ENCODE results near the gene DYRK3. TPM values are rescaled to one million over a fixed set of nuclear protein-coding genes. Genes with fewer than 3 reads are reported as not detected.

The DYRK3 gene
- total and polyA plus RNA-seq, 2 of the 13 experiments (the other 11 are each of a cell fraction or from before 2014, with no cell fraction given) = 0.48 to 2.8 TPM

GRCh38 chr1:206612129-206612876 lies 23.0 kb upstream of the DYRK3 start, which contains the start of gene EIF2D (continued):
- no peak for TF ChIP-seq SMC3 (IDR thresholded peaks at IDR 0.05; ENCODE audit: low read length)
- TF ChIP-seq TEF (CRISPR knock-in tag; IDR thresholded peaks at IDR 0.05) = peak; percentile 57; the same call in 1 of the 2 replicates
- peak; percentile 46; the same call in 1 of the 2 replicates for TF ChIP-seq ZNF513 (CRISPR knock-in tag; conservative IDR thresholded peaks at IDR 0.05)
- TF ChIP-seq E2F5 (CRISPR knock-in tag; conservative IDR thresholded peaks at IDR 0.05) = 0 out of 2 replicates have a peak, but pooled peaks have one; percentile 63
- peak; percentile 94 for TF ChIP-seq TBX2 (CRISPR knock-in tag; IDR thresholded peaks at IDR 0.05; ENCODE audit: borderline replicate concordance)
- TF ChIP-seq ZIK1 (CRISPR knock-in tag; IDR thresholded peaks at IDR 0.05; ENCODE audit: borderline replicate concordance, low read depth) = peak; percentile 60; the same call in 1 of the 2 replicates
- TF ChIP-seq HOXD1 (CRISPR knock-in tag; IDR thresholded peaks at IDR 0.05) = no peak; the same call in 1 of the 2 replicates
- peak; percentile 97; the same call in 1 of the 2 replicates for TF ChIP-seq ZNF614 (CRISPR knock-in tag; IDR thresholded peaks at IDR 0.05; ENCODE audit: borderline replicate concordance)
- TF ChIP-seq ZNF768 (CRISPR knock-in tag; IDR thresholded peaks at IDR 0.05) = peak; percentile 90
- TF ChIP-seq HOXA9 (CRISPR knock-in tag; IDR thresholded peaks at IDR 0.05; ENCODE audit: borderline replicate concordance) = peak; percentile 63; the same call in 1 of the 2 replicates
- TF ChIP-seq ZNF292 (CRISPR knock-in tag; IDR thresholded peaks at IDR 0.05; ENCODE audit: borderline replicate concordance, low read depth) = no peak
- 0 out of 2 replicates have a peak, but pooled peaks have one; percentile 51 for TF ChIP-seq ZC3H4 (CRISPR knock-in tag; IDR thresholded peaks at IDR 0.05; ENCODE audit: borderline replicate concordance)
- TF ChIP-seq HMG20B (CRISPR knock-in tag; conservative IDR thresholded peaks at IDR 0.05) = peak; percentile 63; the same call in 1 of the 2 replicates
- peak; percentile 95 for TF ChIP-seq ZNF766 (CRISPR knock-in tag; IDR thresholded peaks at IDR 0.05; ENCODE audit: borderline replicate concordance)
- TF ChIP-seq ZNF407 (CRISPR knock-in tag; IDR thresholded peaks at IDR 0.05; ENCODE audit: not compliant biosample characterization) = peak; percentile 95
- TF ChIP-seq ZBTB7B (CRISPR knock-in tag; IDR thresholded peaks at IDR 0.05) = peak; percentile 91
- TF ChIP-seq CHD4 (IDR thresholded peaks at IDR 0.05; ENCODE audit: borderline replicate concordance, low read length) = no peak
